NOMO-1 treated with dmso at 0.1 percent for 144 hours (cell line): ENCODE results near the gene CHURC1.
A peak's percentile ranks its signal among the peaks of the same experiment; 100 is the strongest.
"Not testable (repeated sequence)": the region's sequence is repeated elsewhere in the genome, so short reads cannot be mapped to it uniquely, and the experiment has no call there.

Experiments used
- DNase-seq: peaks from one replicate; lab custom pipeline; 2025; ENCODE audit not compliant: unreplicated experiment; lab: John Stamatoyannopoulos, UW

CHURC1 gene

DNA sequence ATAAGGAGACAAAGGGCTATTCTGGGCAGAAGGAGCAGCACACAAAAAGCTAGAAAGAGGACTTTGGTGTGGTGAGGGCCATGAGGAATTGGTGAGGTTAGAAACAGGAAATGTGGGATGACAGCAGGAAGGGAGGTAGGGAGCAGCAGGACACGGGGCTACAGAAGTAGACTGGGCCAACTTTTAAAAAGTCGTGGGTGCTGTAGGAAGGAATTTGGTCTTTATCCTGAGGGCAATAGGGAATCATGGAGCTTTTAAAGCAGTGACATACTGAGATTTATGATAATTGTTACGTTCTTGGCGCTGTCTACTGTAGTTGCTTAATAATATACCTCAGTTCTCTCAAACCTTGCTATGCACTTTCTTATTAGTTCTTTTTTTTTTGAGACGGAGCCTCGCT is 8.2 kb upstream of the CHURC1 start:
- DNase-seq = no peak

DNA sequence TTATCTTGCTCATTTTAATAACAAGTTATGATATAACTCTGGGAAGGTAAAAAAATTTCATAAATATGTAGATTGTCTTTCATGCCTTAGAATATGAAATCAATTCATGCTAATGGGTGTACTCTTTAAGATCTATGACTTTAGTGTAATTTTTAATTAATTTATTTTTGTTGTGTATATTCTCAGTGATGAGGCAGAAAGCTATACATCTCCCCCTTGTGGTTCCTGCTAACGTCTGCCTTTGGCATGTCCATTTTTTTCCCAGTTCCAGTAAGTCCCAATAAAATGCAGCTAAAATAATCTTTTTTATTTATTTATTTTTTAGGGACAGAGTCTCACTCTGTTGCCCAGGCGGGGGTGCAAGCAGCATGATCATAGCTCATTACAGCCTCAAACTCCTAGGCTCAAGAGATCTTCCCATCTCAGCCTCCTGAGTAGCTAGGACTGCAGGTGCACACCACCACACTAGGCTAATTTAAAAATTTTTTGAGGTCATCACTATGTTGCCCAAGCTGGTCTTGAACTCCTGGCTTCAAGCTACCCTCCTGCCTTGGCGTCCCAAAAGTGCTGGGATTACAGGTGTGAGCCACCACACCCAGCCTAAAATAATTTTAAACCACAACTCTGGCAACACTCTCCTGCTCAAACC is 3.3 kb upstream of the CHURC1 start:
- DNase-seq = no peak

DNA sequence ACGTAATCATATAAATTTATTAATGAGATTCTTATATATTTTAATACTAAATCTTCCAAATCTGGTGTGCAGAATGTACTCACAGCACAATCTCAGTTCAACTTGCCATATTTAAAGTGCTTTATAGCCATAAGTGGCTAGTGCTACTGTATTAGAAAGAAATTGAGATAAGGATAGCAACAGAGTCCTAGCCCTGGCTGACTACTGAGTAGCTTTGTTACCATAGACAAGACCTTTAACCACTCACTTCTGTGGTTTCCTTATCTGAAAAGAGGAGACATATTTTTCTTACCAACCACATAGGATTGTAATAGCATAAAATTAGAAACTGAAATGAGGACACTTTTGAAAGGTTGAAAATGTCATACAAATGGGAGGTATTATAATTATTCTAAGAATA is 2.0 kb upstream of the CHURC1 start:
- no peak for DNase-seq

- DNase-seq = not testable (repeated sequence)
Measured at GRCh38 chr14:64913477-64913876, 778 bp upstream of the CHURC1 start.

- no peak for DNase-seq
Measured at GRCh38 chr14:64915029-64915424, 772 bp downstream of the CHURC1 start.

DNA sequence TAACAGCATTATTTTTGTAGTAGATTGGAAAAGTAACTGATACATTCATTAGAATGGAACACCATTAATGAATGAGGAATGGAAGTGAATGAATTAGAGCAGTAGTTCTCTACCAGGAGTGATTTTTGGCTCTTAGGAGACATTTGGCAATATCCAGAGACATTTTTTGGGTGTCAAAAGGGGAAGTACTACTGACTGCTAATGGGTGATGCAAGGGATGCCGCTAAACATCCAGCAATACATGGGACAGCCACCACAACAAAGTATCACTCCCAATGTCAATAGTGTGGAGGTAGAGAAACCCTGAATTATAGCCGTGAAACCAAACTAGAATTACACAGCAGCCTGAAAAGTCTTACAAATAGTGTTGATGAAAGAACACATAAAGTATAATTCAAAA is 1.5 kb downstream of the CHURC1 start:
- peak; percentile 15 for DNase-seq

- no peak for DNase-seq
Measured at GRCh38 chr14:64918216-64918615, 4.0 kb downstream of the CHURC1 start.

GRCh38 chr14:64919215-64919614 is 5.0 kb downstream of the CHURC1 start:
- no peak for DNase-seq

DNA sequence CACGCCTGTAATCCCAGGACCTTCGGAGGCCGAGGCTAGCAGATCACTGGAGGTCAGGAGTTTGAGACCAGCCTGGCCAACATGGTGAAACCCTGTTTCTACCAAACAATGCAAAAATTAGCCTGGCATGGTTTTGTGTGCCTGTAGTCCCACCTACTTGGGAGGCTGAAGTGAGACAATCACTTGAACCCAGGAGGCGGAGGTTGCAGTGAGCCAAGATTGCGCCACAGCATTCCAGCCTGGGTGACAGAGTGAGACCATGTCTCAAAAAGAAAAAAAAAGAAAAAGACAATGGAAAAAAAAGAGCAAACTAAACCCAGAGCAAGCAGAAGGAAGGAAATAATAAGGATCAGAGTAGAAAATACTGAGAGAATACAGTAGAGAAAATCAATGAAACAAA is 5.4 kb downstream of the CHURC1 start:
- no peak for DNase-seq

- DNase-seq = no peak
Measured at GRCh38 chr14:64920465-64920864, 6.2 kb downstream of the CHURC1 start.

DNA sequence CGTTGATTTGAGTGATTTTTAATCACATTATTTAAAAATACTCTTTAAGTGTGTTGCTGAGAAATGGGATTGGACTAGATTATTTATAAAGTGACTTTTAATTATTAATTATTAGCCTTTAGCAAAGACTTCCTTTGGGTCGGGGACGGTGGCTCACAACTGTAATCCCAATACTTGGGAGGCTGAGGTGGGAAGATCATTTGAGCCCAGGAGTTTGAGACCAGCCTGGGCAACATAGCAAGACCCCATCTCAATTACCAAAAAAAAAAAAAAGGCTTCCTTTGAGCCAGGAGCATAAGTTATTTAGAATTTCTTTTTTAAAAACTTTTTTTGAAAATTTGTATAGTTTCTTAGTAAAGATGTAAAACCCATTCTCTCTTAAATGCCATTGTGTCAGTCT is 8.8 kb downstream of the CHURC1 start:
- DNase-seq = no peak

DNA sequence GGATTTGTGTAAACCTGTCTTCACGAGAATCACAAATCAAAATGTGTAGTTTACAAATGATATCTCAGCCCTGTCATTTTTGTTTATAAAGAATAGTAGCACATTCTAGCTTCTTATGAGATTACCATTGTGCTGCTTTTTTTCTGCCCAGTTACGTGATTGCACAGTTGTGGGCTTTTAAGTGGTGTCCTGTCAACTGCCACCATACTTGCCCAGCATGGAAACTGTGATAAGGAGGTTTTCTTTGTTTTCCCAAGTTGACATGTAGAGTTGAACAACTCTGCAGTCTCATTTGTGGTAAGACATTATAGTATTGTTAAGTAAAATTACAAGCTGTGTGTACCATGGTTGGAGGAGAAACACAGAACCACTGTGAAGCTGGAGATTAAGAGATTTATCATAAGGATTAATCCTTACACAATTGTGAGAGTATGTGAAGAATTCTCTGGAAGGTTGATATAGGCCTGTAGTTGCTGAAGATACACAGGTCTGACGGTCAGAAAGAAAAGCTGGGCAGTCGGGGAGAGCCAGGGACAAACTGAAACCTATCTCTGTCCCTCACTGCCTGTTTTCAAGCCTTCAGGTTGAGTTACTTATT is 12.2 kb downstream of the CHURC1 start:
- no peak for DNase-seq

- no peak for DNase-seq
Measured at GRCh38 chr14:64927031-64927430, 12.8 kb downstream of the CHURC1 start.

- DNase-seq = no peak
Measured at GRCh38 chr14:64928239-64929013, 14.2 kb downstream of the CHURC1 start.

GRCh38 chr14:64929014-64929359 is 14.7 kb downstream of the CHURC1 start:
- DNase-seq = no peak

GRCh38 chr14:64930085-64930843 is 16.0 kb downstream of the CHURC1 start:
- DNase-seq = no peak

- DNase-seq = no peak
Measured at GRCh38 chr14:64931123-64931522, 16.9 kb downstream of the CHURC1 start.

DNA sequence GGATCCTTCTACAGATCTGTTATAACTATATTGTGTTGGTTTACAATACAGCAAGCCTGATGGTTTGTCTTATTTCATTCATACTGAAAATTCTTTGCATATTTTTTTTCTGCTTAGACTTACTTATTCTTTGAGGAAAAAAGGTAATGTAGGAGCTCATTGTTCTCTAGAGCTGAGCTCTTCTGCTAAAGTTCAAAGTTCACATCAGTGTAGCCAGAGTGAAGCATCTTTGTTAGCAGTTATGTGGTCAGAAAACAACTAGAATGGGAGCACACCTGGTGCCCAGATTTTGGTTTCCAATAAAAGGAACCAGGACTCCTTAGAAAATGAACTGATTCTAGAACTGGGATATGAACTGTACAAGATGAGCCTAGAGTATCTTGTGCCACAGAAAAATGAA is 18.0 kb downstream of the CHURC1 start:
- DNase-seq = no peak

DNA sequence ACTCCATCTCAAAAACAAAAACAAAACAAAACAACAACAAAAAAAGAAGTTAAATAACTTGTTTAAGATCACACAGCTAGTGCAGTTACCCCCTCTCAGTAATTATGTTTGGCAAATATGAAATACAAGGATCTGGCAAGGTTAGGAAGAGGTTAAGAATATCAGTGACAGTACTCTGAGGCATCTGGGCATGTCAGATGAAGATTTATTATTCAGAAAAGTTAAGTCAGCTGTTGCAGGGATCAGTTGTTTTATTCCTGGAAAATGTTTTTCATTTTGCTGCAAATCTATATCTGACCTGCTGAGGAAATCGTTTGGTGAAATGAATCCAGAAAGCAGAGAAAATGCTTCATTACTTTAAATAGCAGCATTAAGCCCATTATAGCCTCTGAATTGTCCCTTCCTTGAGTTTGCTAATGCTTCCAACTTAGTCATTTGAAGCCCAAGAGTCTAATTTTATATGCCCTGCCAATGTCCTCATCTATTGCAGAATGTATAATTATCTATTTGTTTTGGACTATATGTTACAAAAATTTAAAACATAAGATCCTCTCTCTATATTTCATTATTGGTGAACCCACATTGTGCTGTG is 20.2 kb downstream of the CHURC1 start:
- DNase-seq = no peak

GRCh38 chr14:64935508-64935907 is 21.3 kb downstream of the CHURC1 start:
- no peak for DNase-seq

DNA sequence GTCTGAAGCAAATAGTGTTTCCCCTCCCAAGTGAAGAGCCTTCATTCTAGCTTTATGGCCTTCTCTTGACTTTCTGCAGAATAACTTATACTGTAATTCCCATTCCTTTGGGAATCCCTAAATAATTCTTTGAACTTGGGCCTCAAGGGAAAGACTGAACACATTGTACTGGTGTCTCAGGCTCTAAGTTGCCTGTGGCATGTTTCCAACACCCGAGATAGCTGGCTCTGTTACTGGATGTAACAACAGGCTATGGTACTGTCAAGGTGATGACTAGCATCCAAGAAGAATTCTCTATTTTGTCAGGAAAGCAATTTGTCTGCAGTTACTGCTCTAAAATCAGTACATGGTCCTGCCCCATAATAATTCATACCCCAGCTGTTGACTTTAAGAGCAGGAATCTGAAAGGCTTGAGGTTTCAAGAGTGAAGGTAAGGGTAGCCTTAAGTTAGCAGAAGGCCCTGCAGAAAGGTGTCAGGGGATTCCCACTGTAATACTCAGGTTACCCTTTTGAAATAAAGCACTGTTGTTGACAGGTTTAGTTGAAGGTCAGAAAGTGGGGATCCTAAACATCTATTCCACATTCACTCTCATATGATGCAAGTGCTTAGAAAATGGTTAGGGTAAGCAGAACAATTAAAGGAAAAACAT is 23.0 kb downstream of the CHURC1 start:
- DNase-seq = no peak
